Measurements from ENCODE around the gene HSPA1A. TPM values are rescaled to one million over a fixed set of nuclear protein-coding genes. Genes with fewer than 3 reads are reported as not detected.

The HSPA1A gene
- total RNA-seq, 1 donor from 2014 or later = 190 TPM

DNA sequence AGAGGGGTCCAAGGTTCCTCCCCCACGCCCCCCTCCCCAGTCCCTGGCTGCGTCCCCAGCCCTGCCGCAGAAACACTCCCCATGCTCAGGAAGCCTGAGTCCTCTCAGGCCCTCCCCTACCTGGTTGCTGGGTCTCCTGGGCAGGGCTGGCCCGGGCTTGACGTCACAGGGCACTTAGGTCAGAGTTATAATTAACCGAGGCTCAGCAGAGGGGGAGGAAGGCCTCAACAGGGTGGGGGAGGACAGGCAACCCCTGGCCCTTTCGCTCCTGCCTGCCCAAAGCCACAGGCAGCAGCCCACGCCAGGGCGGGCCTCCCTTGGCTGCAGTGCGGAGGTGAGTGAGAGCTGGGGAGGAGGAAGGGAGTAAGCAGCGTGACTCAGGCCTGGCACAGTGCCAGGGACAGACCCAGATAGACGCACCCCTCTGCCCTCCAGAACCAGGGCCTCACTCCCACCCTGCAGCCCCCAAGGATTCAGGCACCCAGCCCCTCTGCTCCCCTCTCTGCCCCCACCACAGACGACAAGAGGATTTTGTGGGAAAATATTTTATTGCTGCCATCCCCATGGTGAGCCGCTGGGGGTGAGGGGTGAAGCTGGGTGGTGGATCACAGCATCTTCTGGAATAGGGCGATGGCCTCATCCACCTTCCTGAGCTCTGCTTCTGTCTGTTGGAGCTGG, 38.2 kb upstream of the HSPA1A start, which contains the start of gene VWA7:
Gene VWA7 (minus strand): TSS at position 340 of the 678 bp plus-strand sequence. CDS start 549 bp downstream, outside the sequence.
- H3K4me3 Mint-ChIP-seq = peak within 1 kb of the TSS; percentile 66

GRCh38 chr6:31777667-31778050, 37.7 kb upstream of the HSPA1A start:
- Mint-ChIP-seq H3K4me3 (peak overlapping the region; percentile 66), H3K27ac (peak overlapping the region; percentile 89), H3K36me3 (ENCODE audit: low read depth) (peaks cover 33% of the 10 kb centered on the region), H3K9me3 (no peaks in the 10 kb centered on the region), H3K27me3 (no peaks in the 10 kb centered on the region), H3K4me1 (peaks cover 30% of the 10 kb centered on the region)
- no peak for DNase-seq
- intact Hi-C loops (cut with micrococcal nuclease) = loop anchor here (1.0 to 5.0 kb wide), 2 partner anchors 18 to 35 kb away; partner anchors contain the start of gene VARS1

More for the DNA sequence above, 38.2 kb upstream of the HSPA1A start, which contains the start of gene VWA7:
- Mint-ChIP-seq H3K9me3 (no peaks in the 10 kb centered on the region), H3K27ac (peak within 1 kb of the TSS; percentile 89), H3K36me3 (ENCODE audit: low read depth) (peaks cover 30% of the 10 kb centered on the region), H3K4me1 (peaks cover 33% of the 10 kb centered on the region), H3K27me3 (no peaks in the 10 kb centered on the region)
- intact Hi-C loops (cut with micrococcal nuclease) = loop anchor here (1.0 to 5.0 kb wide), 2 partner anchors 18 to 35 kb away; partner anchors contain the start of gene VARS1
- peak; percentile 90 for DNase-seq

DNA sequence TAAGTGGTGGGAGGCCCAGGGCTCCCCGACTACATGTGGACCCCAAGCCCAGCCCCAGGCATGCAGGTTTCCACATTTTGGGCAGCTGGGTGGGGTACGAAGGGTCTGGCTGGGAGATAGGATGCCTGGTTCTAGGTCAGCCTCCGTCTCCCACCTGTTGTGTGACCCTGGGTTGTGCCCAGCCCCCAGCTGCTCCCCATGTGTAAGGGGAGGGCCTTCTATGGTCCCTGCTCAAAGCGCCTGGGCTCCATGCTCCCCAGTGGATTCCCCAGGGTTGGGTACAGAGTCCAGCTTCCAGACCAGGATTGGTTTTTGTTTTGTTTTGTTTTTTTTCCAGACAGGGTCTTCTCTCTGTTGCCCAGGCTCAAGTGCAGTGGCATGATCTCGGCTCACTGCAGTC, 37.1 kb upstream of the HSPA1A start:
- intact Hi-C loops (cut with micrococcal nuclease) = loop anchor here (5.0 kb wide), 1 partner anchor 34 kb away; no protein-coding TSS in a partner anchor
- DNase-seq = no peak
- no peak overlapping the region for H3K27ac Mint-ChIP-seq
- H3K4me3 Mint-ChIP-seq = no peak overlapping the region
- H3K36me3 Mint-ChIP-seq (ENCODE audit: low read depth) = peaks cover 37% of the 10 kb centered on the region
- H3K4me1 Mint-ChIP-seq = peaks cover 27% of the 10 kb centered on the region
- H3K27me3 Mint-ChIP-seq = no peaks in the 10 kb centered on the region
- H3K9me3 Mint-ChIP-seq = no peaks in the 10 kb centered on the region

- intact Hi-C loops (cut with micrococcal nuclease) = loop anchor here (5.0 kb wide), 1 partner anchor 33 kb away; no protein-coding TSS in a partner anchor
- H3K4me1 Mint-ChIP-seq = peaks cover 25% of the 10 kb centered on the region
- no peak overlapping the region for H3K27ac Mint-ChIP-seq
- no peak for DNase-seq
- H3K4me3 Mint-ChIP-seq = no peak overlapping the region
- peaks cover 41% of the 10 kb centered on the region for H3K36me3 Mint-ChIP-seq (ENCODE audit: low read depth)
- H3K27me3 Mint-ChIP-seq = no peaks in the 10 kb centered on the region
- H3K9me3 Mint-ChIP-seq = no peaks in the 10 kb centered on the region
Measured at GRCh38 chr6:31778999-31779885, 36.1 kb upstream of the HSPA1A start.

GRCh38 chr6:31779908-31780307, 35.4 kb upstream of the HSPA1A start:
- H3K4me1 Mint-ChIP-seq = peaks cover 23% of the 10 kb centered on the region
- no peak overlapping the region for H3K4me3 Mint-ChIP-seq
- no peaks in the 10 kb centered on the region for H3K27me3 Mint-ChIP-seq
- DNase-seq = no peak
- H3K27ac Mint-ChIP-seq = no peak overlapping the region
- H3K36me3 Mint-ChIP-seq (ENCODE audit: low read depth) = peaks cover 47% of the 10 kb centered on the region
- no peaks in the 10 kb centered on the region for H3K9me3 Mint-ChIP-seq
- intact Hi-C loops (cut with micrococcal nuclease) = loop anchor here (5.0 kb wide), 1 partner anchor 32 kb away; no protein-coding TSS in a partner anchor

GRCh38 chr6:31780507-31781243, 34.7 kb upstream of the HSPA1A start:
- Mint-ChIP-seq H3K4me3 (no peak overlapping the region), H3K27me3 (no peaks in the 10 kb centered on the region), H3K4me1 (peaks cover 17% of the 10 kb centered on the region)

DNA sequence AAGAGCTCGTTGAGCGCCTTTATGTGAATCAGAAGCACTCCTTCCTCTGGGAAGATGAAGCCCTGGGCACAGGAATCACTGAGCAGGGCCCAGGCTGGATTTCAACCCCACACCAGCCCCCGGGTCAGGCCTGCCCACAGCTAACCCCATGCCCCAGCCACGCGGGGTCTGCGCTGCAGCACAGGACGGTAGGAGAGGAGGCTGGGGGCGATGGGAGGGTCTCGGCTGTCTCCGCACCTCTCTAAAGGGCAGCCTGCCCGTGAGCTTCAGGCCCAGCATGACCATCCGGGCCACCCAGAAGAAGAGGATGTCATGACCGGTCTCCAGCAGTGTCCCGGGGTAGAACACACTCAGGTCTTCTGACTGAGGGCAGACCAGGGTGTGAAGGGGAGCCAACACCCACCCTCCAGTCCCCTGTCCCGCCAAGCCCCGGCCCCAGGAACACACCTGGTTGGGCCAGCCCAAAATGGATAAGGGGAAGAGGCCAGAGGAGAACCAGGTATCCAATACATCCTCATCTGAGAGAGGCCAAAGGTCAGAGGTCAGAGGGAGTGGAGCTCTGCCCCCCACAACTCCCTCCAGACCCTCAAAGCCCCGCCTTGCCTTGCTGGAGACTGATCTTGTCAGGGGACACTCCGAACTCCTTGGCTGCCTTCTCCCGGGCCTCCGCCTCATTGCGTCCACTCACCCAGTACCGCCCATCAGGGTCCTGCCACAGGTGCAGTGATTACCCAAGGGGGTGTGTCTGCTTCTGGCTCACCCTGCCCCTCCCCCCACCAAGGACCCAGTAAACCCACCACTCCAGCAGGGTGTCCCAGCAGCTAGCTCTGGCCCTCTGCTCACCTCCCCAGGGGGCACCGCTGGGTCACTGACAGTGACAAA, 33.9 kb upstream of the HSPA1A start:
- Mint-ChIP-seq H3K4me3 (no peak overlapping the region), H3K27ac (no peak overlapping the region), H3K4me1 (peaks cover 13% of the 10 kb centered on the region), H3K9me3 (no peaks in the 10 kb centered on the region), H3K36me3 (ENCODE audit: low read depth) (peaks cover 58% of the 10 kb centered on the region), H3K27me3 (no peaks in the 10 kb centered on the region)
- intact Hi-C loops (cut with micrococcal nuclease) = no loop called here
- DNase-seq = no peak

More at GRCh38 chr6:31780507-31781243, 34.7 kb upstream of the HSPA1A start:
- no peak overlapping the region for H3K27ac Mint-ChIP-seq
- no peak for DNase-seq
- H3K9me3 Mint-ChIP-seq = no peaks in the 10 kb centered on the region
- H3K36me3 Mint-ChIP-seq (ENCODE audit: low read depth) = peaks cover 54% of the 10 kb centered on the region
- intact Hi-C loops (cut with micrococcal nuclease) = no loop called here

DNA sequence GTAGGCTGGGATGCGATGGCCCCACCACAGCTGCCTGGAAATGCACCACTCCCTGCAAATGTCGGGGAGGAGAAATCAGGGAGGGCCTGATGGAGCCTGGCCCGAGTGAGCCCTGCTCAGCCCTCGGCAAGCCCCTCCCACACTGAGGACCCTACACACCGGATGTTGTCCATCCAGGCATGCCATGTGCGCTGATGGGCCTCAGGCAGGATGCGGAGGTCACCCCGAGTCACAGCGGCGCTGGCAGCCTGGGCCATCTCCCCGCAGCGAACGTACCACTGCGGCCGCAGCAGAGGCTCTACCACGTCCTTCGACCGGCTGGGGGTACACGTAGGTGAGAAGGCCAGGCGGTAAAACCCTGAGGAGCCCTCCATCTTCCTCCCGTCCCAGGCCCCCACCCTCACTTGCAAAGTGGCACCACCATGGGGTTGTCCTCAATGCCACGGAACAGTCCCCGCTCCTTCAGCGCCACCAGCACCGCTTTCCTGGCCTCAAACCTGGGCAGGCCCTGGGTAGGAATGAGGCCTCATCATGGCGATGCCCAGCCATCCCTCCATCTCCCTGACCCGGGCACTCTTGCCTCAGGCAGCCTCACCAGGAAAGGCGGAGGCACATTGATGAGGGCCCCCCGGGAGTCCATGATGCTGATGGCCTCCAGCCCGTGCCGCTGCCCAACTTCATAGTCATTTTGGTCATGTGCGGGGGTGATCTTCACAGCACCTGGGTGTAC, 33.1 kb upstream of the HSPA1A start:
- H3K27me3 Mint-ChIP-seq = no peaks in the 10 kb centered on the region
- H3K4me1 Mint-ChIP-seq = peaks cover 7% of the 10 kb centered on the region
- intact Hi-C loops (cut with micrococcal nuclease) = no loop called here
- H3K9me3 Mint-ChIP-seq = no peaks in the 10 kb centered on the region
- no peak for DNase-seq
- peaks cover 57% of the 10 kb centered on the region for H3K36me3 Mint-ChIP-seq (ENCODE audit: low read depth)
- no peak overlapping the region for H3K27ac Mint-ChIP-seq
- H3K4me3 Mint-ChIP-seq = no peak overlapping the region

DNA sequence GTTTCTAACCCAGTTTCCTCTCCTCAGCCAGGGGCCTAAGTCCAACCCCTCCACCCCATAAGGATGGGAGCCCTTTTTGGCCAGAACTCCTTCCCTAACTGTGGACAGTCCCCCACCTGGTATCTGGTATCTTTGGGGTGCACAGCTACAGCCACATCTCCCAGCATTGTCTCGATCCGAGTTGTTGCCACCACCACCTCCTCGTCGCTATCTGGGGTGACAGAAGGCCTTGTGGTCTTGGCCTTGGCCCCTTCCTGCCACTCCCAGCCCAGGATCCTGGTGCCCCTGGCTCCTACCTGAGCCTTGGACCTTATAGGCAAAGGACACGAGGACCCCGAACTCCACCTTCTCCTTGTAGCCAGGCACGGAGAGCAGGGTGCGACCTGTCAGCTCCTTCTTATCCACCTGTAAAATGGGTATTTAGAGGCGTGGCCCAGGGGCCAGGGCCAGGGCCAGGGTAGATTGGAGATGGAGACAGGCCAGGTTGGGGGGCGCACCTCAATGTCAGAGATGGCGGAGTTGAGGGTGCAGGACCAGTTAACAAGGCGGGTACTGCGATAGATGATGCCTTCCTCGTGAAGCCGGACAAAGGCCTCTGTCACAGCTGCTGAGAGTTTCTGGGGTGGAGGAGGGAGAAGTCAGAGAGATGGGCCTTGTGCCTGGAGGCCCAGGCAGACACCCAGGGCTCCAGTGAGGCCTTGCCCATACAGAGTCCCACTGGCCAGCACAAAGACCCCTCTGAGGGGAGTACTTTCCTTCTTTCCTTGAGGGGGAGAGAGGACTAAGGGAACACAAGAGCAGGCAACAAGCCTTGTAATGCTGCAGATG, 31.0 kb upstream of the HSPA1A start:
- no peak for DNase-seq
- Mint-ChIP-seq H3K4me3 (no peak overlapping the region), H3K36me3 (ENCODE audit: low read depth) (peaks cover 57% of the 10 kb centered on the region), H3K27me3 (no peaks in the 10 kb centered on the region), H3K4me1 (peaks cover 3% of the 10 kb centered on the region), H3K27ac (no peak overlapping the region), H3K9me3 (no peaks in the 10 kb centered on the region)
- intact Hi-C loops (cut with micrococcal nuclease) = no loop called here

- Mint-ChIP-seq H3K27me3 (no peaks in the 10 kb centered on the region), H3K27ac (no peak overlapping the region), H3K9me3 (no peaks in the 10 kb centered on the region), H3K4me1 (peaks cover 3% of the 10 kb centered on the region), H3K4me3 (no peak overlapping the region), H3K36me3 (ENCODE audit: low read depth) (peaks cover 52% of the 10 kb centered on the region)
- intact Hi-C loops (cut with micrococcal nuclease) = no loop called here
- DNase-seq = no peak
Measured at GRCh38 chr6:31785475-31785874, 29.9 kb upstream of the HSPA1A start.

GRCh38 chr6:31791324-31792089, 23.8 kb upstream of the HSPA1A start:
- Mint-ChIP-seq H3K36me3 (ENCODE audit: low read depth) (peaks cover 43% of the 10 kb centered on the region), H3K9me3 (no peaks in the 10 kb centered on the region), H3K27ac (peak overlapping the region; percentile 14), H3K4me3 (no peak overlapping the region), H3K27me3 (no peaks in the 10 kb centered on the region), H3K4me1 (peaks cover 20% of the 10 kb centered on the region)
- intact Hi-C loops (cut with micrococcal nuclease) = loop anchor here (1.0 kb wide), 1 partner anchor 19 kb away; no protein-coding TSS in a partner anchor
- peak; percentile 79 for DNase-seq
